ENCODE results near the gene CYP27C1.

DNA sequence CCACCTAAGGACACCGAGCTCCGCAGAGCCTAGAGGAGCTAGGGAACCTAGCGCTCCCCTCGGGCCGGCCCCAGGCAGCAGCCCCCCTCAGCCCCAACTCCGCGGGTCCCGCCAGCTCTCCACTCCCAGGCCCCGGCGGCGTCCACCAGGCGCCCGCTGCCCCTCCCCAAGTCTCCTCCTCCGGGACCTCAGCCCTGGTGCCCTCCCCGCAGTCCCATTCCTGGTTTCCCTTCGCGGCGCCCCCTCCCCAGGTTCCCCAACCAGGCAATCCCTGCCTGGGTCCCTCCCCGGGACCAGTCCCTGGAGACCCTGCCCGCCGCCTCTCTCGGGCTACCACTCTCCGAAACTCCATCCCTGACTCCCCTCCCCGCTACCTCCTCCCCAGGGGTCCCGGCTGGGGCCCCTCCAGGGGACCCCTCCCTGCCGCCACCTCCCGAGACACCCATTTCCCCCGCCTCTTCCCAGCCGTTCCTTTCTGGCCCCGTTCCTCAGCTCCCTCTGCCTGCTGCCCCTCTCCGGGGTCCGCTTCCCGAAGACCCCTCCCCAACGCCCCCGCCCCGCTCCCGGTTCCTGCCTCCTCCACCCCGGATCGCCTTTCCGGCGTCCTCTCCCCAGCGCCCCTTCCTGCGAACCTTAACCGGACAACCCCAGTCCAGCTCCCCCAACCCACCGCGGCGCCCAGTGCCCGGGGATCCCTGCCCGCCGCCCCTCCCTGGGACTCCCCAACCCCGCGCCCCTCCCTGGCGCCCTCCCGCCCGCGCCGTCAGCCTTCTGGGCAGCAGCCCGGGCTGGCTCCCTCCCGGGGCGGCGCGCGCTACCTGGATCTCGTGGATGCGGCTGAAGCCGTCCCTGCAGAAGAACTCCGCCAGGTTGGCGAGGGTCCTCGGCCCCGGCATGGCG lies 678 bp downstream of the CYP27C1 start:
- TF ChIP-seq, protein P1, sequence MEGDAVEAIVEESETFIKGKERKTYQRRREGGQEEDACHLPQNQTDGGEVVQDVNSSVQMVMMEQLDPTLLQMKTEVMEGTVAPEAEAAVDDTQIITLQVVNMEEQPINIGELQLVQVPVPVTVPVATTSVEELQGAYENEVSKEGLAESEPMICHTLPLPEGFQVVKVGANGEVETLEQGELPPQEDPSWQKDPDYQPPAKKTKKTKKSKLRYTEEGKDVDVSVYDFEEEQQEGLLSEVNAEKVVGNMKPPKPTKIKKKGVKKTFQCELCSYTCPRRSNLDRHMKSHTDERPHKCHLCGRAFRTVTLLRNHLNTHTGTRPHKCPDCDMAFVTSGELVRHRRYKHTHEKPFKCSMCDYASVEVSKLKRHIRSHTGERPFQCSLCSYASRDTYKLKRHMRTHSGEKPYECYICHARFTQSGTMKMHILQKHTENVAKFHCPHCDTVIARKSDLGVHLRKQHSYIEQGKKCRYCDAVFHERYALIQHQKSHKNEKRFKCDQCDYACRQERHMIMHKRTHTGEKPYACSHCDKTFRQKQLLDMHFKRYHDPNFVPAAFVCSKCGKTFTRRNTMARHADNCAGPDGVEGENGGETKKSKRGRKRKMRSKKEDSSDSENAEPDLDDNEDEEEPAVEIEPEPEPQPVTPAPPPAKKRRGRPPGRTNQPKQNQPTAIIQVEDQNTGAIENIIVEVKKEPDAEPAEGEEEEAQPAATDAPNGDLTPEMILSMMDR (IDR thresholded peaks at IDR 0.05) = no peak
- TF ChIP-seq POLR2A (IDR thresholded peaks at IDR 0.05) = no peak
